IMR-90 (cell line): ENCODE data around the gene VOPP1.

Experiments used
- BHLHE40 ChIP-seq: fragments of 150-350 bp; IDR thresholded peaks from 2 replicates; pipeline ENCODE4 v1.6.1; 2016; ENCODE audit warnings: mild to moderate bottlenecking, low read depth, low read length
- CHD1 ChIP-seq: IDR thresholded peaks from 2 replicates; pipeline ENCODE4 v1.6.1; 2012; ENCODE audit warnings: low read depth, low read length, improper control_type of control experiment
- CTCF ChIP-seq: conservative IDR thresholded peaks from 2 replicates; pipeline ENCODE4 v1.5.1; 2012; ENCODE audit warnings: mild to moderate bottlenecking, low read depth, low read length, improper control_type of control experiment
- FOS ChIP-seq: fragments of 150-350 bp; IDR thresholded peaks from 2 replicates; pipeline ENCODE4 v1.6.1; 2016; ENCODE audit warnings: low read depth, low read length
- NFE2L2 ChIP-seq: fragments of 150-350 bp; IDR thresholded peaks from 2 replicates; pipeline ENCODE4 v1.6.1; 2016; ENCODE audit warnings: low read depth, mild to moderate bottlenecking, low read length
- POLR2A ChIP-seq: IDR thresholded peaks from 2 replicates; pipeline ENCODE4 v1.6.1; 2012; ENCODE audit warnings: mild to moderate bottlenecking, low read depth, low read length
- RAD21 ChIP-seq: IDR thresholded peaks from 2 replicates; pipeline ENCODE4 v1.6.1; 2012; ENCODE audit warnings: low read length, improper control_type of control experiment
- RCOR1 ChIP-seq: IDR thresholded peaks from 2 replicates; pipeline ENCODE4 v1.6.1; 2012; ENCODE audit warnings: mild to moderate bottlenecking, low read length, improper control_type of control experiment; ENCODE audit not compliant: insufficient replicate concordance
- RFX5 ChIP-seq: IDR thresholded peaks from 2 replicates; pipeline ENCODE4 v1.8.0; 2012; ENCODE audit warnings: low read depth, mild to moderate bottlenecking, low read length, moderate library complexity
- USF2 ChIP-seq: fragments of 150-350 bp; IDR thresholded peaks from 2 replicates; pipeline ENCODE4 v1.6.1; 2017; ENCODE audit warnings: mild to moderate bottlenecking, antibody characterized with exemption, low read length, low read depth

- no peak for TF ChIP-seq CTCF
- no peak for TF ChIP-seq POLR2A
- TF ChIP-seq NFE2L2: no peak
- no peak for TF ChIP-seq RAD21
- TF ChIP-seq RCOR1: no peak
- TF ChIP-seq CHD1: no peak
- TF ChIP-seq RFX5: no peak
- no peak for TF ChIP-seq BHLHE40
- no peak for TF ChIP-seq FOS
- no peak for TF ChIP-seq USF2
These were observed 95.2 kb downstream of the VOPP1 start for GRCh38 chr7:55476852-55477780.
